H1 (cell line): Measurements from ENCODE around the gene DUSP18. TPM values are rescaled to one million over a fixed set of nuclear protein-coding genes. Genes with fewer than 3 reads are reported as not detected.
"Not testable (repeated sequence)": the region's sequence is repeated elsewhere in the genome, so short reads cannot be mapped to it uniquely, and the experiment has no call there.

Source experiments
- CTCF ChIA-PET: fragments of 300-600 bp; sonication (Branson Sonifier 250); formaldehyde crosslinking; loops from one replicate; lab custom pipeline; 2021; ENCODE audit not compliant: partially characterized antibody; lab: Charles Lee
- POLR2A ChIA-PET: fragments of 300-600 bp; sonication (Branson Sonifier 250); formaldehyde crosslinking; loops from one replicate; lab custom pipeline; 2021; ENCODE audit warnings: inconsistent platforms; ENCODE audit not compliant: partially characterized antibody; lab: Charles Lee
- DNase-seq, 2 experiments: peaks; one replicate each; pipeline versions ENCODE4 v3.0.0 to v3.0.0-alpha.2; 2010 to 2022; ENCODE audit warnings: low spot score in 2 of 2, low read depth in 1 of 2, mixed read lengths in 1 of 2
- FAIRE-seq: peaks from 2 replicates; lab custom pipeline; 2011; peaks lifted over from hg19 to GRCh38; lab: Jason Lieb, UNC
- H2AFZ ChIP-seq: 2 replicates; pipeline ENCODE4 v1.8.1; 2012; ENCODE audit warnings: low read length, inconsistent platforms
- H2AK5ac ChIP-seq: 2 replicates; pipeline ENCODE4 v1.6.1; 2013; ENCODE audit warnings: low read depth, low read length
- H2BK120ac ChIP-seq: replicated peaks from 2 replicates; pipeline ENCODE3; 2013; ENCODE audit warnings: low read depth, low read length, inconsistent platforms
- H2BK12ac ChIP-seq: 2 replicates; pipeline ENCODE4 v1.6.1; 2013; ENCODE audit warnings: low read depth, low read length
- H2BK15ac ChIP-seq: 2 replicates; pipeline ENCODE4 v1.6.1; 2013; ENCODE audit warnings: low read length
- H2BK20ac ChIP-seq: 2 replicates; pipeline ENCODE4 v1.6.1; 2013; ENCODE audit warnings: low read length
- H2BK5ac ChIP-seq: 2 replicates; pipeline ENCODE4 v1.6.1; 2013; ENCODE audit warnings: low read depth, low read length
- H3K14ac ChIP-seq: 2 replicates; pipeline ENCODE4 v1.6.1; 2013; ENCODE audit warnings: inconsistent platforms; ENCODE audit not compliant: insufficient read length
- H3K18ac ChIP-seq: 2 replicates; pipeline ENCODE4 v1.6.1; 2013; ENCODE audit warnings: low read length; ENCODE audit errors: extremely low read depth
- H3K23ac ChIP-seq: 2 replicates; pipeline ENCODE4 v1.6.1; 2013; ENCODE audit warnings: inconsistent platforms; ENCODE audit not compliant: insufficient read length
- H3K23me2 ChIP-seq: 2 replicates; pipeline ENCODE4 v1.6.1; 2013; ENCODE audit warnings: low read depth, low read length
- H3K27ac ChIP-seq: 2 replicates; pipeline ENCODE4 v1.6.1; 2011; ENCODE audit warnings: low read depth, low read length, inconsistent platforms
- H3K27me3 ChIP-seq, 4 experiments: replicated peaks in 1 of 4; 1 replicate in 1 of 4; 2 replicates in 3 of 4; pipeline versions ENCODE4 v1.6.1 to v1.8.1; 2011 to 2013; ENCODE audit warnings: low read length in 3 of 4, mild to moderate bottlenecking in 3 of 4, inconsistent platforms in 2 of 4, mixed read lengths in 2 of 4, moderate library complexity in 1 of 4; ENCODE audit not compliant: control insufficient read depth in 3 of 4, insufficient read depth in 3 of 4; ENCODE audit errors: extremely low read depth in 1 of 4
- H3K36me3 ChIP-seq, 4 experiments: 2 replicates each; pipeline versions ENCODE4 v1.6.1 to v1.8.1; 2011 to 2013; ENCODE audit warnings: mild to moderate bottlenecking in 4 of 4, low read length in 3 of 4, moderate library complexity in 2 of 4, control low read depth in 1 of 4, inconsistent platforms in 1 of 4; ENCODE audit not compliant: insufficient read depth in 4 of 4, control insufficient read depth in 2 of 4
- H3K4ac ChIP-seq: replicated peaks from 2 replicates; pipeline ENCODE3; 2013; ENCODE audit warnings: low read length, low read depth, mixed read lengths, inconsistent platforms; ENCODE audit not compliant: insufficient read length
- H3K4me1 ChIP-seq, 4 experiments: replicated peaks in 1 of 4; 1 replicate in 1 of 4; 2 replicates in 3 of 4; pipeline versions ENCODE4 v1.6.1 to v1.8.1; 2011 to 2013; ENCODE audit warnings: low read length in 3 of 4, inconsistent platforms in 2 of 4, mixed read lengths in 1 of 4; ENCODE audit not compliant: insufficient read depth in 4 of 4, control insufficient read depth in 3 of 4
- H3K4me2 ChIP-seq, 2 experiments: 2 replicates each; pipeline versions ENCODE4 v1.6.1 to v1.8.1; 2011 to 2013; ENCODE audit warnings: low read depth in 2 of 2, low read length in 2 of 2, control low read depth in 1 of 2, inconsistent platforms in 1 of 2, mild to moderate bottlenecking in 1 of 2; ENCODE audit not compliant: insufficient read depth in 1 of 2
- H3K4me3 ChIP-seq, 4 experiments: fragments of 200-600, 300-600 bp in 1 of 4; sonication (generic), shearing (Covaris generic), sonication (Bioruptor Twin) in 1 of 4; 2 replicates each; pipeline versions ENCODE4 v1.5.1 to v1.8.1; 2011 to 2016; ENCODE audit warnings: low read length in 4 of 4, low read depth in 3 of 4, control low read depth in 2 of 4, inconsistent platforms in 2 of 4, mild to moderate bottlenecking in 2 of 4, mixed read lengths in 1 of 4, moderate library complexity in 1 of 4; ENCODE audit not compliant: insufficient read depth in 2 of 4; ENCODE audit errors: extremely low read depth in 1 of 4
- H3K56ac ChIP-seq: replicated peaks from 2 replicates; pipeline ENCODE3; 2013; ENCODE audit warnings: low read depth, mild to moderate bottlenecking, mixed read lengths, low read length, inconsistent platforms; ENCODE audit not compliant: insufficient read length
- H3K79me1 ChIP-seq: 2 replicates; pipeline ENCODE4 v1.6.1; 2013; ENCODE audit warnings: low read depth, low read length, control low read depth
- H3K79me2 ChIP-seq, 2 experiments: 2 replicates each; pipeline versions ENCODE4 v1.6.1 to v1.8.1; 2012 to 2013; ENCODE audit warnings: low read length in 2 of 2, mild to moderate bottlenecking in 2 of 2, inconsistent platforms in 1 of 2; ENCODE audit not compliant: insufficient read depth in 2 of 2, control insufficient read depth in 1 of 2
- H3K9ac ChIP-seq, 4 experiments: replicated peaks in 1 of 4; 1 replicate in 1 of 4; 2 replicates in 3 of 4; pipeline versions ENCODE4 v1.6.1 to v1.8.1; 2011 to 2013; ENCODE audit warnings: low read depth in 3 of 4, low read length in 3 of 4, control low read depth in 2 of 4, mild to moderate bottlenecking in 2 of 4, moderate library complexity in 2 of 4, inconsistent platforms in 1 of 4; ENCODE audit errors: extremely low read depth in 1 of 4
- H3K9me3 ChIP-seq, 2 experiments: 2 replicates each; pipeline versions ENCODE4 v1.6.1 to v1.8.1; 2012 to 2013; ENCODE audit warnings: mild to moderate bottlenecking in 2 of 2, moderate library complexity in 2 of 2, control low read depth in 1 of 2, inconsistent platforms in 1 of 2, low read depth in 1 of 2, low read length in 1 of 2, mixed read lengths in 1 of 2; ENCODE audit not compliant: insufficient read depth in 2 of 2
- H4K20me1 ChIP-seq, 2 experiments: replicated peaks in 1 of 2; 2 replicates each; pipeline versions ENCODE3 to v1.8.1; 2011 to 2013; ENCODE audit warnings: inconsistent platforms in 2 of 2, low read length in 2 of 2, mild to moderate bottlenecking in 1 of 2; ENCODE audit not compliant: insufficient read depth in 2 of 2, control insufficient read depth in 1 of 2
- H4K5ac ChIP-seq: 2 replicates; pipeline ENCODE4 v1.6.1; 2013; ENCODE audit warnings: low read length, low read depth, mixed read lengths, inconsistent platforms; ENCODE audit not compliant: insufficient read length
- H4K8ac ChIP-seq: 2 replicates; pipeline ENCODE4 v1.8.0; 2013; ENCODE audit warnings: mild to moderate bottlenecking, moderate library complexity, low read length, inconsistent platforms; ENCODE audit not compliant: insufficient read depth; ENCODE audit errors: extremely low read depth
- H4K91ac ChIP-seq: replicated peaks from 2 replicates; pipeline ENCODE3; 2013; ENCODE audit warnings: low read length, mixed read lengths, inconsistent platforms; ENCODE audit not compliant: insufficient read length
- WGBS, 2 experiments: shearing (Covaris generic) in 1 of 2; methylation state at CpG; one replicate each; pipeline versions ENCODE4 v1.1.6 to v1.1.7; 2013 to 2015; ENCODE audit warnings: low lambda C conversion rate in 2 of 2, mixed read lengths in 2 of 2, inconsistent platforms in 1 of 2, low coverage in 1 of 2, missing lambda C conversion rate in 1 of 2; ENCODE audit not compliant: insufficient replicate concordance in 2 of 2, insufficient coverage in 1 of 2, insufficient read length in 1 of 2; ENCODE audit errors: extremely low coverage in 1 of 2, missing lambda C conversion rate in 1 of 2; 5-methylcytosine and 5-hydroxymethylcytosine counted together
- polyA plus RNA-seq, 7 experiments: library from polyadenylated mRNA; depleted of rRNA in 3 of 7; stranded (reverse) in 5 of 7; unstranded in 2 of 7; fragments of >200 nt in 5 of 7; fragments of 200-250 nt in 2 of 7; gene quantifications; 1 replicate in 5 of 7; 2 replicates in 1 of 7; 4 replicates in 1 of 7; pipeline versions ENCODE4 v1.2.1 to v1.2.3, GENCODE V29; 2011 to 2013; ENCODE audit warnings: missing spikeins in 2 of 7, mixed read lengths in 2 of 7
- total RNA-seq: library from RNA; stranded (reverse); fragmentation: NEBNext Ultra II Directional; extraction: Animal tissue kit (Norgen Biotek cat#: 25700); gene quantifications from 2 replicates; pipeline ENCODE4 v1.2.1, GENCODE V29; 2021

DUSP18 gene
- total and polyA plus RNA-seq, 2 of the 8 experiments (the other 6 are each of a cell fraction or from before 2014, with no cell fraction given): 2.6 to 7.3 TPM

DNA sequence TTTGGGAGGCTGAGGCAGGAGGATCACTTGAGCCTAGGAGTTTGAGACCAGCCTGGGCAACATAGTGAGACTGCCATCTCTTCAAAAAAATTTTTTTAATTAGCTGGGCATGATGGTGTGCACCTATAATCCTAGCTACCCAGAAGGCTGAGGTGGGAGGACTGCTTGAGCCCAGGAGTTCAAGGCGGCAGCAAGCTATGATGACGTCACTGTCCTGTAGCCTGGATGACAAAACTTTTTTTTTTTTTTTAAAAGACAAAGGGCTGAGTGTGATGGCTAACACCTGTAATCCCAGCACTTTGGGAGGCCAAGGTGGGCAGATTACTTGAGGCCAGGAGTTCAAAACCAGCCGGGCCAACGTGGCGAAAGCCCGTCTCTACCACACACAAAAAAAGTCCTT lies 47.8 kb downstream of the DUSP18 start:
- H3K9me3 ChIP-seq, H3K14ac ChIP-seq, H3K9ac ChIP-seq, H3K23ac ChIP-seq, H4K91ac ChIP-seq, H2BK120ac ChIP-seq, H4K5ac ChIP-seq, H3K4me1 ChIP-seq, FAIRE-seq, H3K56ac ChIP-seq, H3K27me3 ChIP-seq, H3K4me3 ChIP-seq, H3K79me1 ChIP-seq, H4K20me1 ChIP-seq, H4K8ac ChIP-seq, H2AK5ac ChIP-seq, H2BK12ac ChIP-seq, H3K79me2 ChIP-seq, H3K18ac ChIP-seq, H3K23me2 ChIP-seq, H3K4ac ChIP-seq, H3K4me2 ChIP-seq, H2BK20ac ChIP-seq, H2AFZ ChIP-seq, DNase-seq, H2BK15ac ChIP-seq, H3K27ac ChIP-seq, H2BK5ac ChIP-seq: not testable (repeated sequence)
- WGBS, 2 experiments: 93% methylated on average over 6 of the region's 6 CpGs; no CpG with 5 or more reads in 1 of the 2 experiments
- H3K36me3 ChIP-seq: peaks cover 5 to 53% (median 39%) of the 10 kb centered on the region in 4 experiments; a peak in 7 of 8 replicates
- ChIA-PET POLR2A (interaction anchor here (1.1 to 2.9 kb wide), 3 partner anchors 9 to 12 kb away, joined by 3 to 10 read pairs (median 3); partner anchors contain the start of gene TCN2), CTCF (interaction anchor here (0.6 to 4.0 kb wide), 4 partner anchors 15 to 310 kb away, joined by 3 to 21 read pairs (median 4); partner anchors contain the start of gene SLC35E4)
